Stimulated activated CD8-positive, alpha-beta memory T cell treated with anti-CD3 and anti-CD28 coated beads, Interleukin-15, amount 100 ng/mL, for 1 hour (primary cell): ENCODE measurements around the gene ENTPD6.

Source experiments
- DNase-seq: peaks from one replicate; pipeline ENCODE4 v3.0.0-alpha.2; 2020; ENCODE audit warnings: low read depth

Gene ENTPD6

DNA sequence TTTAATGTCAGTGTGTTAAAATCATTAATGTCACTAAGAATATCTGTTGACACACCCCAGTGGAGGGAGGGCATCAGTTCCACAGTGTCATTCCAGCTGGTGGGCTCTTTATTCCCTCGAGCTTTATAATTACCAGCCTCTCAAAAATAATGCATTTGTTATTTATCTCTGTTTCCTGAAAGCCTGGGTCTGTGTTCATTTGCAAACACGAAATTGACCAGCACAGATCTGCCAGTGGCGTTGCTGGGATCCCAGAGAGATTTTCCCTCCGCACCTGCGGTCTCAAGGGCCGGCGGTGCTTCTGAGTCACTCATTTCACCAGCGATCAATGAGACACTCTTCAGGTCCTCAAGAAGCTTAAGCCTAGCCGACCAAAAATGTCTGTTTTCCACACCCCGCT lies 46.7 kb downstream of the ENTPD6 start:
- DNase-seq = no peak

DNA sequence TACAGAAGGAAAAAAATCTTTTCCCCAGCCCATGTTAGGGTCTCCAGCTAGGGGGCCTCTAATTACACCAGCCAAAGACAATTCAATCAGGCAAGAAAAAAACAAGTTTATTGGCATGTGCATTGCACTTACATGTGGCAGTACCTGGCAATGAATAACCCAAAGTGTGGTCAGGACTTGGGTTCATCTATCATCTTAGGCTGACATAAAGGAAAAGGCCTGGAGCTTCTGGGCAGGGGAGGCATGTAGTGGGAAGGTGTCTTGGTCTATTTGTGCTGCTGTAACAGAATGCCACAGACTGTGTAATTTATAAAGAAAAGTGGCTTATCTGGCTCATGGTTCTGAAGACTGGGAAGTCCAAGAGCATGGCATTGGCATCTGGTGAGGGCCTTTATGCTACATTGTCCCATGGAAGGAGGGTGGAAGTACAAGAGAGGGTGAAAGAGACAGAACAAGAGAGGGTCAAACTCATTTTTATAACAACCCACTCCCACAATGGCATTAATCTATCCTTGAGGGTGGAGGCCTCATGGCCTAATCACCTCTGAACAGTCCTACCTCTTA lies 48.0 kb downstream of the ENTPD6 start:
- no peak for DNase-seq

DNA sequence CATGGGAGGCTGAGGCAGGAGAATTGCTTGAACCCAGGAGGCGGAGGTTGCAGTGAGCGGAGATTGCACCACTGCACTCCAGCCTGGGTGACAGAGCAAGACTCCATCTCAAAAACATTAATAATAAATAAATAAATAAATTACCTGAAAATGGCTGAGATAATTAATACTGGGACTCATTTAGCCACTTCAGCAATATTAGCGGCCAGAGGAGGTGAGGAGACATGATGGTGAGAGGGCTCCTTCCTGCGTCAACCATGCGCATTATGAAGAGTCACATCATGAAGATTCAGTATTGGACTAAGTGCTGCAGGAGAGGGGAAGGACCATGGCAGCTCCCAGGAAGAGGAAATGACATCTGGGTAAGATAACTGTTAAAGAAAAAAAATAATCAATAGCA lies 49.5 kb downstream of the ENTPD6 start:
- DNase-seq = no peak

DNA sequence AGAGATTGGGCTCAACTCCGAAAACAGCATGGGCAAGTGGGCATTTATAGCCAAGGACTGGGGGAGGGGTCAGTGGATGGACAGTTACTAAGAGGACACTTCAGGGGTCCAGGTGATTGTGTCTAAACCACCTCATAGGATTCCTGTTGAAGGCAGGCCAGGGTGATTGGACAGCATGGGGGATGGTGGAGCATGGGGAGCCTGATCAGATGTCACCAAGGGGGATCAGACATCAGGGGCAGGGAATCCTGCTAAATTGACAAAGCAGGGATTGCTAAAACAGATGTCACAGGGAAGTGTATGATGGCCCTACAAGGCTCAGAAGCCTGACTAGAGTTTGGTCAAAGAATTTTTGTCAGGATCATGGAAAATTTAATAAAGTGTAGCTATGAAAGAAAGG lies 49.9 kb downstream of the ENTPD6 start:
- DNase-seq = no peak

DNA sequence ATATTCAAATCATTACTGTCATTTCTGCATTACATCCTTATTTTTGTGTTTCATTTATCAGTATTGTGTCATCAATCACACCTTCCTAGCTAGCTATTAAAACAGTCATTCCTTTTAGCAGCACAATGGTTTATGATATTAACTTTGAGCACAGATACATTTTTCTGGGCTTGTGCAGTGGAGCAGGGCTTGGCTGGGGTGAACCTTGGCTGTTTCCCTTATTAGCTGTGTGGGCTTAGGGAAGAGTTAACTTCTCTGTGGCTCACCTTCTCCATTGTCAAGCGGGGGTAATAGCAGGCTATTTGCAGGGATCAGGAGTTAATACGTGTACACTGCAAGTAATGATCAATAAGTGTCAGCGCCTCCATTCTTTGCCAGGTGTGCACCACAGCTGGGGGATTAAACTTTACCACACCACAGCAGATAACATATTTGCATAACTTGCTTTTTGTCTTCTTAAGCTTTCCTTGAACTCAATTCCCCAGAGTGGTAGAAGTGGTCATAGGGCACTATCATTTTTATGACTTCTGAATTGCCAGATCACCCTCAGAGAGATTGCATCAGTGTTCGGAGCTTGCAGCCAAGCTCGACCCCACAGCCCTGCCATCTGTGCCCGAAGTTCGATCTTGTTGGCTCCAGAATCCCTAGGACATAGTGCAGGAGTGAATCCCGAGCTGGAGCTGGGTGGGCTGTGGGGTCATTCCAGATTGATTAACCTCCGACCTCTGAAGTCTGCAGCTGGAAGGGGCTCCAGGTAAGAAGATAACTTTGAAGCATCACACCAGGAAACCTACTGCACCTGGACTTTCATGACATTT lies 50.9 kb downstream of the ENTPD6 start:
- DNase-seq = no peak

DNA sequence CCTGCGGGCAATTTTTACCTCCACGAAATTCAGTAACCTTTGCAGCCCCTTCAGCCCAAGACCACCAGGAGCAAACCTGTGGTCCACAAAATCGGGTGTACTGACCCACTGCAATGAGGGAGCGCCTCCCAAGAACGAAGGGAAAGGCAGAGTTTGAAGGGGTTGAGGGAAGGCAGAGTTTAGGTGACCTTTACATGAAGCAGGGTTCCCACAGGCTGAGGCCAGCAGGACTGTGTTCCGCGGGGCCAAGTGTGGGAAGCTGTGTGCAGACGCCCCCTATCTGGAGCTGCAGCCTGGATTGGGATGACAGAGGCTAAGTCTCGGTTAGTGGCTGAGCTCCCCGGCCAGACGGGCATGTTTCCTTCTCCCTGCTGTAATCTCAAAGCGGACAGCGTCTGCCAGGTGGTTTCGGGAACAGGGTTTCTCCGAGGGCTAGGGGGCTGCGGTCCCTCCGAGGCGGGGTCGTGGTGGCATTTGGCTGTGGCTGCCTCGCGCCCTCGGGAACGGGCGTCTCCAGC lies 51.5 kb downstream of the ENTPD6 start:
- no peak for DNase-seq

DNA sequence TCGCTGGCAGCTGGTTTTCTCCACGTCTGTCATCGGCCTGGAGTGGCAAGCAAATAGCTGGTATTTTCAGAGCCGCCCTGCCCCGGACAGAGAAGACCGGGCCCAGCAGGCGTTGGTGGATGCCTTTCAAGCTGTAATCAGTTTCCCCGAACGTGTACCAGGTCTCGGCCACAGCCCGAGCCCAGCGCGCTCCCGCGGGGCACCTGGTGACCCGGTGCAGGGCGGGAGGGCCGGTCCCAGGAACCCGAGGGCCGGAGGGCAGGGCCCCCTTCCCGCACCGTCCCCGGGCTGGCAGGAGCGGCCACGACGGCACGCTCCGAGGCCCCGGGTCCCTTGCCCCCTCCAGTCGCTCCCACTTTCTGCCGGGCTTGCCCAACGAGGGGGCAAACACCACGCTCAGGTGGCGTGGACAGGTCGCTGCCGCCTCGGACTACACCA lies 52.0 kb downstream of the ENTPD6 start:
- DNase-seq = no peak

DNA sequence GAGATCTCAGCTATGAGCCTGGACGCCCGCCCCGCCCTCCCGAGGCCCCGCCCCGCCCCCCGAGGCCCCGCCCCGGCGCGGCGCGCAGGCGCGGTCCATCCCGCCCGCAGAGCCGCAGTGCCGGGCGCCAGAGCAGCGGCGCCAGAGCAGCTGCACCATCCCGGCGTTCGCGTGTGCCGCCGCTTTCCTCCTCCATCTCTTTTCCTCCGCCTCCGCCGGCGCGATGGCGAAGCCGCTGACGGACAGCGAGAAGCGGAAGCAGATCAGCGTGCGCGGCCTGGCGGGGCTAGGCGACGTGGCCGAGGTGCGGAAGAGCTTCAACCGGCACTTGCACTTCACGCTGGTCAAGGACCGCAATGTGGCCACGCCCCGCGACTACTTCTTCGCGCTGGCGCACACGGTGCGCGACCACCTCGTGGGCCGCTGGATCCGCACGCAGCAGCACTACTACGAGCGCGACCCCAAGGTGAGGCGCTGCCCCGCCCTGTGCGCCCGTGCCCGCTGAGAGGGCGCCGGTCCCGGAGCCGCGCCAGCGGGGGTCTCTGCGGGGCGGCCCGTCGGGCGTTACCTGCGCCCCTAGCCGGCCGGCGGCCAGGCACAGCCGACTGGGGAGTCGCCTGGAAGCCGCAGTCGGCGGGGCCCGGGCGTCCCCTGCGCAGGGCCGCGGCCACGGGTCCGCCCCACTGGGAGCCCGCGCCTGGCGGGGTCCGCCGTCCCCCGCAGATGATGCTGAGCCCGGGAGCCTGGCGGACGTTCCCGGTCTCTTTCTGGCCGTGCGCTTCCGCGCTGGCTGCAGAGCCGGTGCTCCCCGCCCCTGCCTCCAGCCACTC lies 52.7 kb downstream of the ENTPD6 start, which contains the start of gene PYGB:
Gene PYGB, plus strand, starts transcription at position 130 of the 830 bp plus-strand sequence. Its CDS starts 94 bp downstream, at position 224.
- peak; percentile 36 for DNase-seq

DNA sequence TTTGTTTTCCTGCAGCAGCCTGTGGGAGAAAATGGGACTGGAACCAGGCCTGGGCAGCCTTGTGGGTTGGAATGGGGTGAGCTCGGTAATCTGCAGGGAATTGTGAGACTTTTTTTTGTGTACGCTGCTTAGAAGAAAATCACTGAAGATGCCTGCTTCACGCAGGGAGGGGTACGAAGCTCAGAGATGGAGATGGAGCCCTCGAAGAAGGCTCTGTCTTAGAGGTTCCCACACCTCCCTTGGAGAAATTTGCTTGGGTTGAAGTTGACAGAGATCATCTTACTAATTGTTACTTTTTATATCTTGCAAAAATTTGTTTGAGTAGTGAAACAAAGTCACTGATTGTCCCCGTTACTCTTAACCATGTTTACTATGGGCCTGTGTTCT lies 53.3 kb downstream of the ENTPD6 start:
- no peak for DNase-seq

DNA sequence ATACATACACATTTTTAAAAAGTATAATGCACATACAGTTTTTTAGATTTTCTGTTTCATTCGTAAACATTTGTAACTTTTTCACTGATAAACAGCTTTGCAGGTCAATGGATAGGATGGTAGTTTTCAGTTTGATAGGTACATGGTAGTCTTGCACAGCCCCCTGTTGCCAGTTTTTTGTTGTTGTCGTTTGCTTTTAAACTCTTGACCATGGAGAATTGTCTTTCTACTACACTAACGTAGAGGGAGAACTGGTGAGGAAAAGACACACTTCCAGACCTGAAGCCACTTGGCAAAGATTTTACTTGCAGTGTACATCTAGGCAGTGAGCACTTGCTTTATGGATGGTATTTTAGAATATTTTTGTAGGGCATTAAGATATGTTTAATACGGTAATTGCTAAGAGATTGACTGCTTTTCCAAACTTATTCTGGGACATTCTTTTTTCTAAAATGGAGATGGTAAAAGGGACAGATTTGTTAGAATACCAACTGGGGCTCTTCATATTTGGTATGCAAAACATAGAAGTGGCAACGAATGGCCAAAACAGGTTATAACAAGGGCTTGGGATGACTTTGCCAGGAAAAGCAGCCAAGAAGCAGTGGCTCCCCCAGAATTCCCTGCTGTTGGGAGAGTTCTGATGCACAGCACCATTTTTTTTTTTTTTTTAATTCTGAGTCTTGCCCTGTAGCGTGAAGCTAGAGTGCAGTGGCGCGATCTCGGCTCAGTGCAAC lies 53.9 kb downstream of the ENTPD6 start:
- no peak for DNase-seq

DNA sequence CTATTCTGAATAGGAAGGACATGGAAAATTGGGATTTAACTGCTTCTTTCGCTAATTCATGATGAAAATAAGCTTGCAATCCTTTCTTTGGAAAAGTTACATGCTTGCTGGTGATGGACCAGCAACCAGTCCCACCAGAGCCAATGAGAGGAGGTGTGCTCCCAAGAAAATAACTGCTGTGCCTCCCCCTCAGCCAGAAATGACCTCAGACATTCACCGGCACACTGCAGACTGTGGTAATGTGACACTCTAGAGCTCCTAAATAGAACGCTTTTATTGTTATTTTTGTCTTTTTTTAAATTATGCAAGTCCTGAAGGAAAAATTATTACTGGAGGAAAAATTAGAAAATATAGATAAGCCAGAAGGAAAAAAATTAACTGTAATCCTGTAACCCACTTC lies 55.0 kb downstream of the ENTPD6 start:
- no peak for DNase-seq

DNA sequence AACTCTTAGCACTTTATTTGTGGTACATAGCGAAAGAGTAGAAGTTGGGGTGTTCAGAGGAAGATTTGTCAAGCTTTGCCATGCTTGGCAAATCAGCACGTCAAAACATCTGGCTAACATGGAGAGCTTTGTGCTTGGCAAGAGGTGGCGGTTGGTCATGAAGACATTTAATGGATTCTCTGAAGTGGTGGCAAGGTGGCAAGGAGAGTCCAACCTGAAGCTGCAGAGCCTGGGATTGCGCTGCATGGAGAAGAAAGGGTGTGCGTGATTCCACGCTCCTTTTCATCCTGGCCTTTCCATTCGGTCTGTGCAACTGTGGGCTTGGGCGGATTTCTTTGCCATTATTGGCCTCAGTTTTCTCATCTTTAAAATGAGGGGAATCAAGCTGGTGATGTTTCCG lies 55.5 kb downstream of the ENTPD6 start:
- no peak for DNase-seq

DNA sequence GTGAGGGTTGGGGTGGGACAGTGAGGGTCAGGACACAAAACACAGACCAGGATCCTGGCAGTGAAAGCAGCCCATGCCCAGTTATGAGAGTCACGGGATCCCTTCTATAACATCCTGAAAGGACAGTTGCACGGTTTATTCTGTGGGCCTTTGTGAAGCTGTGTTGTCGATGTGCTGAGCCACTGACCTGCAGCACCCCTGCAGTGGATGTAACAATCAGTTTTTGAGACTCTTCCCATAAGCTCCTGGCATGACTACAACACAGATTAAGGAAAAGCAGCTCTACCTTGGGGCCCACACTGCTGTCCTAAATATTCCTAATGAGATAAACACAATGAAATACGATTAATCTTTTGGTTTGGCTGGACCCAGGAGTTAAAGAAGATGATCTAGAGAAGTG lies 56.0 kb downstream of the ENTPD6 start:
- no peak for DNase-seq

DNA sequence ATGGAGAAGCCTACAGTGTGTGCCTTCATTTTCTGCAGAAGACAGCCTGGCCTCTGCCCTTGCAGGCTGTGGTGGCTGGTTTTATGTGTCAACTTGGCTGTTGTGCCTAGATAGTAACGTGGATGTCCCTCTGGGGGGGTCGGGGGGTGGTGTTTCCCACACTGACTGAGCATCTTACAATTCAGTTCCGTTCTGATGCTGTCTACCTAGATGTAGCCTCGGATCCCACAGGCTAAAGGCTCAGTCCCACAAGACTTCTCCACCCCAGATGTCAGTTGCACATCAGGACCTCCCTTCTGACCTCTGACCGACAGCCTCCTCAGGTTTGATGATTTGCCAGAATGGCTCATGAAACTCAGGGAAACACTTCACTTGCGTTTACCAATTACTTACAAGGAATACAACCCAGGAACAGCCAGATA lies 56.7 kb downstream of the ENTPD6 start:
- DNase-seq = no peak

DNA sequence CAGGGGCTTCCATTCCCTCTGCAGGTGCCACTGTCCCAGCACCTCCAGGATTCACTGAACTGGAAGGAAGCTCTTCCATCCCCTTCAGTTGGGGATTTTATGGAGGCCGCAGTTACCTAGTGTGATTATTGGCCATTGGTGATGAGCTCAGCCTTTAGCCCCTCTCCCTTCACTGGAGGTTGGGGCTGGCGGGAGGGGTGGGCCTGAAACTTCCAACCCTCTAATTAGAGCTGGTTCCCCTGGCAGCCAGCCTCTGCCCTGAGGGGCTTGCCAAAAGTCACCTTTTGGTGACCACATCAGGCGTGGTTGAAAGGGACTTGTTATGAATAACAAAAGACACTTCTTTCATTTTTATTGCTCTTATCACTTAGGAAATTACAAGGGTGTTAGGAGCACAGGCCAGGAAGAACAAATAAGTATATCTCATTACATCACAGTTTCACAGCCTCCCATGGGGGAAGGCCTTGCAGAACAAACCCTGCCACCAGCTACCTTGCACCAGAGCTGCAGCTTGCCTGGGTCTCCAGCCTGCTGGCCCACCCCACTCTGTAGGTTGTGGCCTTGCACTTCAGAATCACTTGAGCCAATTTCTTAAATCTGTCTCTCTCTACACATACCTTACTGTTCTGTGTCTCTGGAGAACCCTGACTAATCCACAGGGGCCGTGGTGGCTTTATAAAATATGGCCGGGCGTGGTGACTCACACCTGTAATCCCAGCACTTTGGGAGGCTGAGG lies 57.3 kb downstream of the ENTPD6 start:
- no peak for DNase-seq

DNA sequence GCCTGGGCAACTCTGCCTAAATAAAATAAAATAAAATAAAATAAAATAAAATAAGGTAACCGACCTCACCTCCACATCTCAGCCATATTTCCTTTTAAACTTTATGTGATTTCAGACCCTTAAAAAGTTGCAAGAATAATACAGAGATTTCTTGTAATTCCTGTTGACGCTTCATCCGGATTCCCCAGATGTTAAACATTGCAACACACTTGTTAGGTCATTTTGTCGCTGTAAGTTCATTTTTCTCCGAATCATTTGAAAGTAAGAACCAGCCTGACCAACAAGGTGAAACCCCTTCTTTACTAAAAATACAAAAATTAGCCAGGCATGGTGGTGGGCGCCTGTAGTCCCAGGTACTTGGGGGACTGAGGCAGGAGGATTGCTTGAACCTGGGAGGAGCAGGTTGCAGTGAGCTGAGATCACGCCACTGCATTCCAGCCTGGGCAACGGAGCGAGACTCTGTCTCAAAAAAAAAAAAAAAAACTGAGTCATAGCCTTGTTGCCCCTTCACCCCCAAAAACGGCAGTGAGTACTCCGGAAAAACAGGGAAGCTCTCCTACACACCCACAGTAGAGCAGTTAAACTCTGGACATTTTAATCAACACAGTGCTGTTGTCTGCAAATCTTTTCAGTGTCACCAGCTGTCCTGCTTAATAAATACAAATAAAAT lies 58.2 kb downstream of the ENTPD6 start:
- no peak for DNase-seq

DNA sequence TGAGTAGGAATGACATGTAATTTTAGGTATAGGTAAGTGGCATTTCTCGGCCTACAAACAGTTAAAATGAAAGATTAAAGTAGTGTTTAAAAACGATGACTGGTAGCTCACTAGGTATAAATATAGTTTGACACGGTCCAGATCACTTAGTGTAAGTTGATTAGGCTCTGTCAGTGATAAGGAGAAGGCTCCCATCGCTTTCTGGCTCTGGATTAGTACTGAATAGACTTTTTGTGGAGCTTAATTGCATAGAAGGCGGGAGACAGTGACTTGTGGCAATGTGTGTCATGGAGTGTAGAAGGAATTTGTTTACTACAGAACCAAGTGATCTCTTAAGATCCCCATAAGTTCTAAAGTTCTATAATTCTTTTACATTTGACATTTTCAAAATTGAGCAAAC lies 59.1 kb downstream of the ENTPD6 start:
- DNase-seq = no peak

DNA sequence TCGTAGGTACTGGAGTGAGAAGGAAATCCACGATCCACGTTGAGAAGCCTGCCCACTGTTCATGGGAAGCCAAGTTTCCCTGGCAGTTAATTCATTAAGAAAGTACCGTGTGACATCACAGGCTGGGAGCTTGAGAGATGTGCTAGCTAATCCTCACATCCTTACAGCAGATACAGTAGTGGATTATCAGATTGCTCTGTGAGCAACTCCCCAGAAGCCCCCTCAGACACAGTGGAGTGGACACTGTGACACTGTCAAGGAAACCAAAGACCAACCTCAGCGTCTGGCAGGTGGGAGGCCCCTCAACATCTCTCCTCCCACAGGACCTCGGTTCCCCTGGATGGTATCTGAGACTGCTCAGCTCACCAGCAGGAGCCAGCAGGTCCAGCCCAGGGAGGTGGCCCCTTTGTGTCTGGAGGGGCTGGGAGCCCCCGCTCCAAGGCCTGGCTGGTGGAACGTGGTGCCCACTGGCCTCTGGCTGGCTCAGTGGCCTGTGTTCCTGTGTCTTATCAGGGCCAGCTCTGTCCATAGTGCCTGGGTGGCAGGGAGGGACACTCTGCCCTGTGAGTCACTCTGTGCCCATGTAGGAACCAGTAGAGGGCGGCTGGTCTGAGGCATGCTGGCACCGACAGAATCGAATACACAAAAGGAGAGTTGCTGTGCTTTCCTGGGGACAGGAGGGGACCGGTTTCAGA lies 59.6 kb downstream of the ENTPD6 start:
- DNase-seq = no peak

DNA sequence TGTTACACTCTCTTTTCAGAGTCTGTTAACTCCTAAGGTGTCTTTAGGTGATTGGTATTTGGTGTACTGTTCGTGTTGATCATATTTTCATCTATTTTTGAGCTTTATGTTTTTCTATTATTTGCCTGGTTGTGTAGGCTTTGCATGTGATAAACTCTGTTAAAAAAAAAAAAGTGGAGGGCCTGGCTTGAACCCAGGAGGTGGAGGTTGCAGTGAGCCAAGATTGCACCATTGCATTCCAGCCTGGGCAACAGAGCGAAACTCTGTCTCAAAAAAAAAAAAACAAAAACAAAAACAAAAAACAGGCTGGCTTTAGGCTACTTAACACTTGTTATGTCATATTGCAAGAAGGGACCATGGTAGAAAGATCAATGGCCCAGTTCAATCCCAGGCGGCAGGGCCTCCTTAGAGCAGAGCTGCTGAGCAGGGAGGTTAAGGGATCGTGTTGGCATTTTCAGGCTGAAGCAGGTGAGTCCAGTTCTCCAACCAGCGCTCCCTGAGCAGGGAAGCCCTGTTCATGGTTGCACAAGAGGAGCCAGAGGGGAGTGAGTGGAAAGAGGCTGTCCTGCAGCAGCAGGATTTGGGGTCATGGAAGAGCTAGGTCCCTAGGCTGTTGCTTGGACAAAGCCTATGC lies 60.8 kb downstream of the ENTPD6 start:
- no peak for DNase-seq

DNA sequence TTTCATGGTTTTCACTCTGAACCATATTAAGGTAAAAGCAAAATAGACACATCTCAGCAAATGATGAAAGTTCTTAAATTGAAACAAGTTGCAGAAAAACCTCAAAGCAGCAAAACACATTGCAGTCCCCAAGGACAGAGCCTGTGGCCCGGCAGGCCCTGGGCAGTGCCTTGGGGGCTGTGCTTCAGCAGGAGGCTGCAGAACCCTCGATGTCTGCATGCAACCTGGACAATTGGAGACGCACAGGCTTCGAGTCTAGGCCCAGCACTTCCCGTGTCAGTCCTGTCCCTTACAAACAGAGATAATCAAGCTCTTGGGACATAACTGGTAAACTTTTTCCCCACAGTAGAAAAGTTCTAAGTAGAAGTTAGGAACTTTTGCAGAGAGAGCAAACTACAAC lies 61.6 kb downstream of the ENTPD6 start:
- DNase-seq = no peak
